GM23338 (cell line): Measurements from ENCODE around the gene STIM2. TPM values are rescaled to one million over a fixed set of nuclear protein-coding genes. Genes with fewer than 3 reads are reported as not detected.

Experiments
- ATAC-seq: fragments of 200-7000 bp; cut with Tn5 transposase; 3 replicates; pipeline ENCODE4 v1.9.1; 2020
- DNase-seq: peaks from one replicate; pipeline ENCODE4 v3.0.0-alpha.2; 2015; ENCODE audit warnings: low spot score
- H2AFZ ChIP-seq: fragments of 200-600 bp; sonication (generic); 2 replicates; pipeline ENCODE4 v1.8.0; 2016; ENCODE audit warnings: antibody characterized with exemption, mild to moderate bottlenecking, moderate library complexity
- H3F3A ChIP-seq: fragments of 200-600 bp; sonication (generic); replicated peaks from 2 replicates; pipeline ENCODE4 v1.8.0; 2017; ENCODE audit warnings: antibody characterized with exemption, mixed run types, low read depth
- H3K27ac ChIP-seq: fragments of 200-600 bp; sonication (generic); 2 replicates; pipeline ENCODE4 v1.6.1; 2016; ENCODE audit warnings: low read depth
- H3K27me3 ChIP-seq: fragments of 200-600 bp; sonication (generic); 2 replicates; pipeline ENCODE4 v1.8.0; 2016; ENCODE audit warnings: mild to moderate bottlenecking, mixed run types, moderate library complexity; ENCODE audit not compliant: insufficient read depth
- H3K36me3 ChIP-seq: fragments of 200-600 bp; sonication (generic); 2 replicates; pipeline ENCODE4 v1.8.0; 2016; ENCODE audit warnings: mild to moderate bottlenecking; ENCODE audit not compliant: insufficient read depth
- H3K4me1 ChIP-seq: fragments of 200-600 bp; sonication (generic); 2 replicates; pipeline ENCODE4 v1.8.0; 2016; ENCODE audit warnings: mild to moderate bottlenecking, moderate library complexity; ENCODE audit not compliant: insufficient read depth
- H3K4me2 ChIP-seq: fragments of 200-600 bp; sonication (generic); 2 replicates; pipeline ENCODE4 v1.7.1; 2017; ENCODE audit warnings: mixed run types
- H3K4me3 ChIP-seq: fragments of 200-600 bp; sonication (generic); 2 replicates; pipeline ENCODE4 v1.6.1; 2016; ENCODE audit warnings: mixed run types
- H3K79me2 ChIP-seq: fragments of 200-600 bp; sonication (generic); replicated peaks from 2 replicates; pipeline ENCODE4 v1.8.0; 2017; ENCODE audit warnings: mild to moderate bottlenecking; ENCODE audit not compliant: insufficient read depth
- H3K9me2 ChIP-seq: fragments of 200-600 bp; sonication (generic); 2 replicates; pipeline ENCODE4 v1.8.0; 2017; ENCODE audit not compliant: insufficient read depth
- H4K20me1 ChIP-seq: fragments of 200-600 bp; sonication (generic); replicated peaks from 2 replicates; pipeline ENCODE4 v1.8.0; 2017; ENCODE audit warnings: mild to moderate bottlenecking; ENCODE audit not compliant: insufficient read depth
- H3K27ac Mint-ChIP-seq: 2 replicates; pipeline ENCODE4 v1.8.0; 2020; ENCODE audit warnings: inconsistent platforms, mild to moderate bottlenecking, moderate library complexity, mixed read lengths
- H3K27me3 Mint-ChIP-seq: 3 replicates; pipeline ENCODE4 v1.8.0; 2022; ENCODE audit warnings: low read depth, mild to moderate bottlenecking, moderate library complexity, mixed read lengths, inconsistent platforms; ENCODE audit not compliant: insufficient read depth, poor library complexity
- H3K36me3 Mint-ChIP-seq: 3 replicates; pipeline ENCODE4 v1.8.0; 2021; ENCODE audit warnings: low read depth, mild to moderate bottlenecking, inconsistent platforms, moderate library complexity, mixed read lengths
- H3K4me1 Mint-ChIP-seq: 3 replicates; pipeline ENCODE4 v1.8.0; 2020; ENCODE audit warnings: mild to moderate bottlenecking, inconsistent platforms, mixed read lengths
- H3K4me3 Mint-ChIP-seq: 3 replicates; pipeline ENCODE4 v1.8.0; 2021; ENCODE audit warnings: moderate library complexity, mild to moderate bottlenecking, inconsistent platforms, mixed read lengths
- H3K9me3 Mint-ChIP-seq: 3 replicates; pipeline ENCODE4 v1.8.0; 2020; ENCODE audit warnings: moderate library complexity, mild to moderate bottlenecking, inconsistent platforms, mixed read lengths
- CREB1 ChIP-seq: fragments of 250-450 bp; sonication (Bioruptor Pico); IDR thresholded peaks from 2 replicates; pipeline ENCODE4 v1.5.0; 2020; ENCODE audit warnings: low read depth, mild to moderate bottlenecking, moderate library complexity
- EZH2 ChIP-seq: fragments of 200-600 bp; sonication (generic); IDR thresholded peaks from one replicate; pipeline ENCODE4 v1.8.0; 2017; ENCODE audit warnings: antibody characterized with exemption, mild to moderate bottlenecking, low read depth; ENCODE audit not compliant: unreplicated experiment
- EZH2phosphoT487 ChIP-seq: fragments of 200-600 bp; sonication (generic); IDR thresholded peaks from one replicate; pipeline ENCODE4 v1.8.1; 2018; ENCODE audit warnings: antibody characterized with exemption; ENCODE audit not compliant: unreplicated experiment
- JUNB ChIP-seq: IDR thresholded peaks from one replicate; pipeline ENCODE4 v1.6.1; 2016; ENCODE audit warnings: antibody characterized with exemption; ENCODE audit not compliant: unreplicated experiment
- NANOG ChIP-seq: IDR thresholded peaks from 2 replicates; pipeline ENCODE4 v1.6.1; 2016; ENCODE audit warnings: antibody characterized with exemption, borderline replicate concordance
- POLR2AphosphoS5 ChIP-seq: IDR thresholded peaks from 2 replicates; pipeline ENCODE4 v1.6.1; 2016; ENCODE audit warnings: antibody characterized with exemption, low read depth
- REST ChIP-seq: IDR thresholded peaks from one replicate; pipeline ENCODE4 v1.6.1; 2018; ENCODE audit warnings: antibody characterized with exemption; ENCODE audit not compliant: unreplicated experiment
- STAT1 ChIP-seq: IDR thresholded peaks from one replicate; pipeline ENCODE4 v1.6.1; 2016; ENCODE audit warnings: antibody characterized with exemption; ENCODE audit not compliant: unreplicated experiment
- ZNF114 ChIP-seq: fragments of 250-450 bp; sonication (Bioruptor Pico); IDR thresholded peaks from 2 replicates; pipeline ENCODE4 v1.5.0; 2020; ENCODE audit warnings: mild to moderate bottlenecking, moderate library complexity
- polyA plus RNA-seq: library from polyadenylated mRNA; unstranded; fragments of >200 nt; fragmentation: Nextera tagmentation; extraction: Ambion mirVana; gene quantifications from 2 replicates; pipeline ENCODE4 v1.2.1, GENCODE V29; 2016
- total RNA-seq: library from RNA; depleted of rRNA; stranded (reverse); fragments of >200 nt; shearing (Covaris generic); gene quantifications from 2 replicates; pipeline ENCODE4 v1.2.3, GENCODE V29; 2014
- TF ChIP-seq, protein P1 (sequence below), 2 experiments: fragments of 200-600 bp in 1 of 2; sonication (generic) in 1 of 2; conservative IDR thresholded peaks; 2 replicates each; pipeline versions ENCODE4 v1.5.1 to v1.6.1; 2016 to 2017; ENCODE audit warnings: antibody characterized with exemption in 2 of 2, low read depth in 2 of 2, mild to moderate bottlenecking in 2 of 2, moderate library complexity in 1 of 2
- TF ChIP-seq, protein P2 (sequence below): IDR thresholded peaks from 2 replicates; pipeline ENCODE4 v1.6.1; 2016; ENCODE audit warnings: antibody characterized with exemption

The STIM2 gene
- total and polyA plus RNA-seq, 2 experiments from 2014 or later, result 13.1 to 17.8 TPM

- Histone ChIP-seq H3F3A (no peaks in the 10 kb centered on the region), H3K27ac (no peak overlapping the region), H3K27me3 (no peaks in the 10 kb centered on the region), H3K4me2 (no peak overlapping the region), H3K4me1 (peaks cover 13% of the 10 kb centered on the region), H4K20me1 (no peaks in the 10 kb centered on the region), H2AFZ (no peak overlapping the region), H3K79me2 (no peaks in the 10 kb centered on the region), H3K9me2 (no peaks in the 10 kb centered on the region), H3K36me3 (no peaks in the 10 kb centered on the region), H3K4me3 (no peak overlapping the region)
- Mint-ChIP-seq H3K27ac (no peak overlapping the region), H3K9me3 (no peaks in the 10 kb centered on the region), H3K27me3 (no peaks in the 10 kb centered on the region), H3K4me1 (peaks cover 2% of the 10 kb centered on the region), H3K36me3 (no peaks in the 10 kb centered on the region), H3K4me3 (no peak overlapping the region)
- TF ChIP-seq, protein P1, sequence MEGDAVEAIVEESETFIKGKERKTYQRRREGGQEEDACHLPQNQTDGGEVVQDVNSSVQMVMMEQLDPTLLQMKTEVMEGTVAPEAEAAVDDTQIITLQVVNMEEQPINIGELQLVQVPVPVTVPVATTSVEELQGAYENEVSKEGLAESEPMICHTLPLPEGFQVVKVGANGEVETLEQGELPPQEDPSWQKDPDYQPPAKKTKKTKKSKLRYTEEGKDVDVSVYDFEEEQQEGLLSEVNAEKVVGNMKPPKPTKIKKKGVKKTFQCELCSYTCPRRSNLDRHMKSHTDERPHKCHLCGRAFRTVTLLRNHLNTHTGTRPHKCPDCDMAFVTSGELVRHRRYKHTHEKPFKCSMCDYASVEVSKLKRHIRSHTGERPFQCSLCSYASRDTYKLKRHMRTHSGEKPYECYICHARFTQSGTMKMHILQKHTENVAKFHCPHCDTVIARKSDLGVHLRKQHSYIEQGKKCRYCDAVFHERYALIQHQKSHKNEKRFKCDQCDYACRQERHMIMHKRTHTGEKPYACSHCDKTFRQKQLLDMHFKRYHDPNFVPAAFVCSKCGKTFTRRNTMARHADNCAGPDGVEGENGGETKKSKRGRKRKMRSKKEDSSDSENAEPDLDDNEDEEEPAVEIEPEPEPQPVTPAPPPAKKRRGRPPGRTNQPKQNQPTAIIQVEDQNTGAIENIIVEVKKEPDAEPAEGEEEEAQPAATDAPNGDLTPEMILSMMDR (conservative IDR thresholded peaks at IDR 0.05; ENCODE audit: low read depth in 2 of 2), result no peak
- no peak for TF ChIP-seq CREB1 (CRISPR knock-in tag)
- no peak for TF ChIP-seq EZH2phosphoT487
- no peak for TF ChIP-seq ZNF114 (CRISPR knock-in tag)
- no peak for TF ChIP-seq NANOG
- TF ChIP-seq, protein P2, sequence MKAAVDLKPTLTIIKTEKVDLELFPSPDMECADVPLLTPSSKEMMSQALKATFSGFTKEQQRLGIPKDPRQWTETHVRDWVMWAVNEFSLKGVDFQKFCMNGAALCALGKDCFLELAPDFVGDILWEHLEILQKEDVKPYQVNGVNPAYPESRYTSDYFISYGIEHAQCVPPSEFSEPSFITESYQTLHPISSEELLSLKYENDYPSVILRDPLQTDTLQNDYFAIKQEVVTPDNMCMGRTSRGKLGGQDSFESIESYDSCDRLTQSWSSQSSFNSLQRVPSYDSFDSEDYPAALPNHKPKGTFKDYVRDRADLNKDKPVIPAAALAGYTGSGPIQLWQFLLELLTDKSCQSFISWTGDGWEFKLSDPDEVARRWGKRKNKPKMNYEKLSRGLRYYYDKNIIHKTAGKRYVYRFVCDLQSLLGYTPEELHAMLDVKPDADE, result no peak
- no peak for TF ChIP-seq STAT1
- no peak for TF ChIP-seq JUNB
- TF ChIP-seq REST, result no peak
- DNase-seq (no peak), ATAC-seq (no peak)
Measured at GRCh38 chr4:26996745-26997144, 136.1 kb downstream of the STIM2 start.

GRCh38 chr4:26999689-27000088, 139.0 kb downstream of the STIM2 start:
- no peaks in the 10 kb centered on the region for H3K9me2 ChIP-seq
- no peaks in the 10 kb centered on the region for H3K27me3 Mint-ChIP-seq
- no peaks in the 10 kb centered on the region for H3F3A ChIP-seq
- no peak for DNase-seq
- TF ChIP-seq, protein P2, result no peak
- no peak for TF ChIP-seq JUNB
- TF ChIP-seq, protein P1 (conservative IDR thresholded peaks at IDR 0.05; ENCODE audit: low read depth in 2 of 2), result no peak
- TF ChIP-seq EZH2, result no peak
- no peak for TF ChIP-seq EZH2phosphoT487
- TF ChIP-seq POLR2AphosphoS5, result no peak
- no peak for TF ChIP-seq REST
- no peak overlapping the region for H3K4me3 Mint-ChIP-seq
- H3K27ac ChIP-seq, result no peak overlapping the region
- peaks cover 23% of the 10 kb centered on the region for H3K4me1 ChIP-seq
- peaks cover 23% of the 10 kb centered on the region for H3K4me1 Mint-ChIP-seq
- H3K4me2 ChIP-seq, result no peak overlapping the region
- no peaks in the 10 kb centered on the region for H3K79me2 ChIP-seq
- no peaks in the 10 kb centered on the region for H3K36me3 Mint-ChIP-seq
- H3K27ac Mint-ChIP-seq, result no peak overlapping the region
- H3K9me3 Mint-ChIP-seq, result no peaks in the 10 kb centered on the region
- H3K27me3 ChIP-seq, result no peaks in the 10 kb centered on the region
- H2AFZ ChIP-seq, result no peak overlapping the region
- no peaks in the 10 kb centered on the region for H4K20me1 ChIP-seq
- no peak overlapping the region for H3K4me3 ChIP-seq
- no peak for ATAC-seq
- no peaks in the 10 kb centered on the region for H3K36me3 ChIP-seq
